ENCODE measurements around the gene NUTM2G. TPM values are rescaled to one million over a fixed set of nuclear protein-coding genes. Genes with fewer than 3 reads are reported as not detected.
"Not testable (repeated sequence)": the region's sequence is repeated elsewhere in the genome, so short reads cannot be mapped to it uniquely, and the experiment has no call there.

The NUTM2G gene
- total RNA-seq, 1 donor from 2014 or later: not detected

GRCh38 chr9:96915539-96915938, 13.1 kb upstream of the NUTM2G start:
- H3K36me3 ChIP-seq; DNase-seq (ENCODE audit: low spot score in 2 of 2); H3K9me3 ChIP-seq; H3K4me1 ChIP-seq; H3K4me3 ChIP-seq; H3K27me3 ChIP-seq; intact Hi-C loops (cut with DNase I); H3K27ac ChIP-seq: not testable (repeated sequence)

- intact Hi-C loops (cut with DNase I); H3K4me3 ChIP-seq; H3K9me3 ChIP-seq; H3K27me3 ChIP-seq; H3K36me3 ChIP-seq; H3K27ac ChIP-seq; DNase-seq (ENCODE audit: low spot score in 2 of 2); H3K4me1 ChIP-seq: not testable (repeated sequence)
These were observed 12.1 kb upstream of the NUTM2G start for GRCh38 chr9:96916531-96916930.

- H3K36me3 ChIP-seq; intact Hi-C loops (cut with DNase I); H3K27ac ChIP-seq; H3K27me3 ChIP-seq; DNase-seq (ENCODE audit: low spot score in 2 of 2); H3K4me3 ChIP-seq; H3K9me3 ChIP-seq; H3K4me1 ChIP-seq: not testable (repeated sequence)
These were observed 10.1 kb upstream of the NUTM2G start for GRCh38 chr9:96918550-96918949.

- H3K36me3 ChIP-seq; H3K4me3 ChIP-seq; intact Hi-C loops (cut with DNase I); H3K27ac ChIP-seq; H3K4me1 ChIP-seq; H3K9me3 ChIP-seq; H3K27me3 ChIP-seq; DNase-seq (ENCODE audit: low spot score in 2 of 2): not testable (repeated sequence)
These were observed 7.8 kb upstream of the NUTM2G start for GRCh38 chr9:96920803-96921202.

- intact Hi-C loops (cut with DNase I); DNase-seq (ENCODE audit: low spot score in 2 of 2); H3K36me3 ChIP-seq; H3K27ac ChIP-seq; H3K4me1 ChIP-seq; H3K4me3 ChIP-seq; H3K27me3 ChIP-seq; H3K9me3 ChIP-seq: not testable (repeated sequence)
These were observed 3.1 kb upstream of the NUTM2G start for GRCh38 chr9:96925587-96925986.

DNA sequence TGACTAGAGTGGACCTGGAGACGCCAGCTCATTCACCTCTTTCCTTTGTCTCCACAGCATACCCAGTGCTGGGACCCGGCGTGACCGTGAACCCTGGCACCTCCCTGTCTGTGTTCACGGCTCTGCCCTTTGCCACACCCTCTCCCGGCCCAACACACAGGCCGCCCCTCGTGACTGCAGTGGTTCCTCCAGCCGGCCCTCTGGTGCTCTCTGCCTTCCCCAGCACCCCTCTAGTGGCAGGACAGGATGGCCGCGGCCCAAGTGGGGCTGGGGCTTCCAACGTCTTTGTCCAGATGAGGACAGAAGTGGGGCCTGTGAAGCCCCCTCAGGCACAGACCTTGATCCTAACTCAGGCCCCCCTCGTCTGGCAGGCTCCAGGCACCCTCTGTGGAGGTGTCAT, 3.0 kb downstream of the NUTM2G start:
- H3K36me3 ChIP-seq; DNase-seq (ENCODE audit: low spot score in 2 of 2); H3K9me3 ChIP-seq; H3K27me3 ChIP-seq; H3K27ac ChIP-seq; H3K4me3 ChIP-seq; intact Hi-C loops (cut with DNase I); H3K4me1 ChIP-seq: not testable (repeated sequence)

DNA sequence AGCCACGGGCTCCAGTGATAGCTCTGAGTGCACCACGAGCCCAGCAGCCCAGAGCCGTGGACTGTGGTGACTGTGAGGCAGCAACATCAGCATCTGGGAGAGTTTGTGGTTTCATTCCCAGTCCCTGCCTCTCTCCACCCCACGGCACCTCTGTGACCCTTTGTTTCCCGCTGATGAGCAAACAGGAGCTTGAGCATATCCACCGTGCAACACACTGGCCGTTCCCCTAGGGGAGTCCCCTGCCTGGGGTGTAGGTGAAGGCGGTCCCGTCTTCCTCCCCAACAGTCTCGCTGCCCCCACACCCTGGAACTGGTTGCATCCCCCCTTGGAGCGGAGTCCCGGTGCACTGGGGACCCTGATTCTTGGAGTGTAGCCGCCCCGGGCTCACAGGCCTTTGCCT, 5.5 kb downstream of the NUTM2G start:
- H3K4me1 ChIP-seq; H3K36me3 ChIP-seq; H3K4me3 ChIP-seq; H3K9me3 ChIP-seq; H3K27ac ChIP-seq; DNase-seq (ENCODE audit: low spot score in 2 of 2); intact Hi-C loops (cut with DNase I); H3K27me3 ChIP-seq: not testable (repeated sequence)

GRCh38 chr9:96934706-96935105, 6.1 kb downstream of the NUTM2G start:
- H3K4me3 ChIP-seq; H3K27me3 ChIP-seq; DNase-seq (ENCODE audit: low spot score in 2 of 2); H3K27ac ChIP-seq; H3K9me3 ChIP-seq; intact Hi-C loops (cut with DNase I); H3K4me1 ChIP-seq; H3K36me3 ChIP-seq: not testable (repeated sequence)

DNA sequence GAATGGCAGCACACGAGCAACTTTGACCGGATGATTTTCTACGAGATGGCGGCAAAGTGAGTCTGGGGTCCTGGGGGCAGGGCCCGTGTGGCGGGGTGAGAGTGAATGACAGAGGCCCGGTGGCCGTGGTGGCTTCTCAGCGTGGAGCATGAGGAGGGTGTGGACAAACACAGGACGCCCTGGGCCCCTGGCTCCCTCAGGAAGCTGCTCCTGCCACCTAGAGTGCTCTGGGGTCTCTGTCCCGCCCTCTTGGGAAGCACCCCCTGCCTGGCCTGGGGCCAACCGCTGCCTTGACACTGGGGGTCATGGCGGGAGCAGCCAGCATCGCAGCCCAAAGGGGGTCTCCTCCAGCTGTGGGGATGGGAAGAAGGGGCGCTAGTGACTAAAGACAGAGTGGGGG, 6.8 kb downstream of the NUTM2G start:
- H3K9me3 ChIP-seq; H3K27ac ChIP-seq; intact Hi-C loops (cut with DNase I); H3K4me3 ChIP-seq; H3K4me1 ChIP-seq; DNase-seq (ENCODE audit: low spot score in 2 of 2); H3K27me3 ChIP-seq; H3K36me3 ChIP-seq: not testable (repeated sequence)

DNA sequence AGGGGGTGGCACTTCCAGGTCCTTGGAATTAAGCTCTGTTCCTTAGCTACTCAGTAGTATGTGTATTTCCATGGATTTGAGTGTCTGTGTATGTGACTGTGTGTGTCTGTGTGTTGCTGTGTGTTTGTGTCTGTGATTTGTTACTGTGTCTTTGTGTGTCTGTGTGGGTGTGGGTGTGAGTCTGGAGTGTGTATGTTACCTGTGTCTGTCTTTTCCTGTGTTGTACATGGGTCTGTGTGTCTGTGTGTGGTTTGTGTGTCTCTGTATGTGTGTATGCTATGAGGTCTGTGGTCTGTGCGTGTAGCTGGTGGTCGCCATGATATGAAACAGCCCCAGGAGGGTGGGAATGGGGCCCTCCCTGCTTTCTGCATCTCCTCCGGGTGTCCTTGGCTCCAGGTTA, 8.8 kb downstream of the NUTM2G start:
- H3K27ac ChIP-seq; H3K4me3 ChIP-seq; intact Hi-C loops (cut with DNase I); H3K4me1 ChIP-seq; DNase-seq (ENCODE audit: low spot score in 2 of 2); H3K27me3 ChIP-seq; H3K36me3 ChIP-seq; H3K9me3 ChIP-seq: not testable (repeated sequence)

DNA sequence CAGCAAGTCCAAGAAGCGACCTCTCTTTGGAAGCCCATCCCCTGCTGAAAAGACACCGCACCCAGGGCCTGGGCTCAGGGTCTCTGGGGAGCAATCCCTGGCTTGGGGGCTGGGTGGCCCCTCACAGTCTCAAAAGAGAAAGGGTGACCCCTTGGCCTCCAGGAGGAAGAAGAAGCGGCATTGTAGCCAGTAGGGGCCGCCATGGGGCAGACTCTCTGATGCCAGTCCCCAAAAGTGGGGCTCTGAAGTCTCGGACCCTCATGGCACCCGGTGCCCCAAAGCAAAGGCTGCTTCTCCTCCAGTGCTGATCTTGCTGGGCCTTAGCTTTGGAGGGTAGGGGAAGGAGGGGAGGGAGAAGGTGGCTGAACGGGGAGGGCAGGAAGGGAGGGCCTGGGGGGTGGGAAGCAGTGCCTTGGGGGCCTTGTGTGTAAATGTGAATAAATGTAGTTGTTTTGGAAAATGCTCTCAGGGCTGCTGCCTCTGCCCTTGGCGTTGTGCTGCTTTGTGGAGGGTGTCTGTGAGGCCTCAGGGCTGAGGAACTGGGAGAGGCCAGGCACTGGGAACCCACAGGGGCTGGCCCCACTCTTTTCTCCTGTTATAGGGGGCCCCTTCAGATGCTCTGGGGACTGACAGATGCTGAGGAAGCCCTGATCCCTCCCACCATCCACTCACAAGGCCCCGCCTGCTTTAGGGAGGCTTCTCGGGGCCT, 10.5 kb downstream of the NUTM2G start:
- DNase-seq (ENCODE audit: low spot score in 2 of 2); H3K4me3 ChIP-seq; H3K36me3 ChIP-seq; H3K27ac ChIP-seq; H3K27me3 ChIP-seq; intact Hi-C loops (cut with DNase I); H3K4me1 ChIP-seq; H3K9me3 ChIP-seq: not testable (repeated sequence)

DNA sequence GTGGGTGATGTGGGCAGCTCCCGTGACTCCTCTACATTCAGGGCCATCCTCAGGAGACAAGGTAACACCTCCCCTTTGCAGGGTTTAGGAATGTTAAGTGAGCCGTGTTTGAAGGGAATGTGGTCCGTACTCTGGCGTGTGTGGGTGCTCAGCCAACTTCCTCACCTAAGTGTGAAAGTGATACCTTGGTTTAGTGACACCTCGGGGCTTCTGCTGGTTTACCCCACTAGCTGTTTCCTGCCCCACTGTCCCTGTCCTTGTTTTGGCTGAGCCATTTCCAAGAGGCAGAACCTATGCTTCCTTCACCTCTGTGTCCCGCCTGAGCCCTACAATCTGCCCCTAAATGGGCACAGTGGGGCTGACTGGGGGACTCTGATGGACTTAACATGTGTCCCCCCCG, 12.3 kb downstream of the NUTM2G start:
- H3K9me3 ChIP-seq; H3K27me3 ChIP-seq; H3K4me3 ChIP-seq; H3K36me3 ChIP-seq; DNase-seq (ENCODE audit: low spot score in 2 of 2); H3K27ac ChIP-seq; H3K4me1 ChIP-seq; intact Hi-C loops (cut with DNase I): not testable (repeated sequence)

GRCh38 chr9:96941628-96942027, 13.0 kb downstream of the NUTM2G start:
- intact Hi-C loops (cut with DNase I); H3K9me3 ChIP-seq; H3K4me1 ChIP-seq; H3K27me3 ChIP-seq; DNase-seq (ENCODE audit: low spot score in 2 of 2); H3K36me3 ChIP-seq; H3K4me3 ChIP-seq; H3K27ac ChIP-seq: not testable (repeated sequence)

GRCh38 chr9:96942181-96942580, 13.5 kb downstream of the NUTM2G start:
- H3K27ac ChIP-seq; DNase-seq (ENCODE audit: low spot score in 2 of 2); H3K9me3 ChIP-seq; H3K4me3 ChIP-seq; H3K36me3 ChIP-seq; H3K4me1 ChIP-seq; H3K27me3 ChIP-seq; intact Hi-C loops (cut with DNase I): not testable (repeated sequence)

GRCh38 chr9:96949346-96949745, 20.7 kb downstream of the NUTM2G start:
- H3K4me3 ChIP-seq; DNase-seq (ENCODE audit: low spot score in 2 of 2); H3K4me1 ChIP-seq; H3K9me3 ChIP-seq; intact Hi-C loops (cut with DNase I); H3K27ac ChIP-seq; H3K27me3 ChIP-seq: not testable (repeated sequence)
- peaks cover 0 to 11% of the 10 kb centered on the region in 2 donors for H3K36me3 ChIP-seq
